GM13977 (cell line): ENCODE data around the gene CCIN.

Source experiments
- DNase-seq: peaks from one replicate; pipeline ENCODE4 v3.0.0; 2012; ENCODE audit warnings: low spot score
- in situ Hi-C: fragments of 300-500 bp; cut with MboI; formaldehyde crosslinking; loops from one replicate; pipeline ENCODE4 v1.12.0; 2022; ENCODE audit warnings: low sequenced_read_pairs, low pct_unique_long_range_greater_than_20kb, mixed read lengths, inconsistent platforms; ENCODE audit not compliant: unreplicated experiment
- TF ChIP-seq, protein P1 (sequence below): IDR thresholded peaks from 2 replicates; pipeline ENCODE4 v1.5.1; 2012; ENCODE audit warnings: mild to moderate bottlenecking, control low read depth; ENCODE audit not compliant: insufficient read depth; ENCODE audit errors: extremely low read depth, missing control alignments

The CCIN gene

GRCh38 chr9:36135741-36136271 is 33.4 kb upstream of the CCIN start:
- no peak for DNase-seq
- in situ Hi-C loops, result no loop called here
- TF ChIP-seq, protein P1, sequence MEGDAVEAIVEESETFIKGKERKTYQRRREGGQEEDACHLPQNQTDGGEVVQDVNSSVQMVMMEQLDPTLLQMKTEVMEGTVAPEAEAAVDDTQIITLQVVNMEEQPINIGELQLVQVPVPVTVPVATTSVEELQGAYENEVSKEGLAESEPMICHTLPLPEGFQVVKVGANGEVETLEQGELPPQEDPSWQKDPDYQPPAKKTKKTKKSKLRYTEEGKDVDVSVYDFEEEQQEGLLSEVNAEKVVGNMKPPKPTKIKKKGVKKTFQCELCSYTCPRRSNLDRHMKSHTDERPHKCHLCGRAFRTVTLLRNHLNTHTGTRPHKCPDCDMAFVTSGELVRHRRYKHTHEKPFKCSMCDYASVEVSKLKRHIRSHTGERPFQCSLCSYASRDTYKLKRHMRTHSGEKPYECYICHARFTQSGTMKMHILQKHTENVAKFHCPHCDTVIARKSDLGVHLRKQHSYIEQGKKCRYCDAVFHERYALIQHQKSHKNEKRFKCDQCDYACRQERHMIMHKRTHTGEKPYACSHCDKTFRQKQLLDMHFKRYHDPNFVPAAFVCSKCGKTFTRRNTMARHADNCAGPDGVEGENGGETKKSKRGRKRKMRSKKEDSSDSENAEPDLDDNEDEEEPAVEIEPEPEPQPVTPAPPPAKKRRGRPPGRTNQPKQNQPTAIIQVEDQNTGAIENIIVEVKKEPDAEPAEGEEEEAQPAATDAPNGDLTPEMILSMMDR, result no peak

DNA sequence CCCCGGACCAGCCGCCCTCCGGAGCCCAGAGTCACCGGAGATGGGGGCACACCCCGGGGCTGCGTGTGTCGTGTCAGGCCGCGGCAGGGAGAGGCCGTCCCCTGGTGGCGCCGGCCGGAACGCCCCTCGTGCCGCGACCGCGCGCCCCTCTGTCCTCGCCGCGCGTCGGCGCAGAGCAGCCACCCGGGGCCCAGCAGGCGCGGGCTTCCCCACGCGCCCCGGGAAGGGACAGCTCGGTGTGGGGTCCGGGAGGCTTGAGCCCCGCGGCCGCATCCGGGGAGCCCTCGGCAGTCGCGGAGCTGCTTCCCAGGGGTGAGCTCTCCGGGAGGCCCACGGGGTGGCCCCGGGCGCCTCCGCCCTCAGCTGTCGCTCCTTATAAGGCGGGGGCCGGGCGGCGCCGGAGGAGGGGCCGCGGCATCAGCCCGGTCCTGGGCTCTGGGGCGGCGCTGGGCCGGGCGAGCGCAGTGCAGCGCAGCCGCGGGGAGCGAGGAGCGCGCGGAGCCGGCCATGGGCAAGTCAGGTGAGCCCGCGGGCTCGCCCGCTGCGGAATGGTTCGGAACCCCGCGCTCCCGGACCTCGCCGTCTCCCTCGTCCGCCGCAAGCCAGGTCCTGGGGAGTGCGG is 32.8 kb upstream of the CCIN start, which contains the start of gene GLIPR2:
Gene GLIPR2 (plus strand): TSS at position 462 of the 622 bp plus-strand sequence. CDS start 46 bp downstream, at position 508.
- TF ChIP-seq, protein P1, result peak; percentile 41
- in situ Hi-C loops, result no loop called here
- DNase-seq, result peak; percentile 97

DNA sequence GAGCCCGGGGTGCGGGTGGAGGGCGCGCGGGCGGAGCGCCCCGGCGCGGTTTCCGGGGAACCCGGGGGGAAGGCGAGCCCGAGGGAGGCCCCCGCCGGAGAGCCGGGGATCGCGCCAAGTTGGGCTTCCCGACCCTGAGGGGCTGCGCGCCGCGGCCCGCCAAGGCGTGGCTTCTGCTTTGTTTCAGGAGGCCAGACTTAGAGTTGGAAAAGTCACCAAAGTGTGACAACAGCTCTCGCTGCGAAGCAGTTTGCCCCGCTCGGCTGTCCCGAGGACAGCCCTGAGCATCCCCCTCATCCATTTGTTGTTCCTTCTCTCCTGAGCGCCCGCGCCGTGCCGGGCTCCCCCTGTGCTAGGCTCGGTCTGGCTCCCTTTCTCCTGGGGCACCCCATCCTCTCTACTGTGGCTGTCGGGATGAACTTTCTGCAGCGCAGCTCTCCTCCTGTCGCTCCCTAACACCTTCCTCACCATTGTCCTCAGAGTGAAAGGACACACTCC is 32.2 kb upstream of the CCIN start:
- no peak for DNase-seq
- in situ Hi-C loops, result no loop called here
- TF ChIP-seq, protein P1, result no peak

- no peak for DNase-seq
- in situ Hi-C loops, result no loop called here
- TF ChIP-seq, protein P1, result no peak
Measured at GRCh38 chr9:36137392-36138004, 31.7 kb upstream of the CCIN start.

GRCh38 chr9:36138496-36138895 is 30.7 kb upstream of the CCIN start:
- in situ Hi-C loops, result no loop called here
- TF ChIP-seq, protein P1, result no peak
- no peak for DNase-seq

DNA sequence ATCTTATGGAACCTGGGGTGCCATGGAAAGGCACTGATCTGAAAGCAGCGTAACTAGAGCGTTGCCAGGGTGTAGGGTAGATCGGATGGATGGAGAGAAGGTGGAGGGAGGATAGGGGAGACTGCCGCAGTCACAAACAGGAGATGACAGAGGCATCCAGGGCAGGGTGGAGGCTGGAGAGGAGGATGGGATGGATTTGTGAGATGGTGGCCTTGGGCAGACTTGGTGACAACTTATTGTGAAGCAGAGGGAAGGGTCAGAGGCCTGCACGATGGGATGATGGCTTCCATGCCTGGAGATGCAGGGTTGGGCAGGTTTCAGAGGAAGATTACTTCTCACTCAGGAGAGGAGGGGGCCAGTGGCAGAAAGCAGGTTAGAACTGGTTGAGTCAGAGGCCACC is 30.3 kb upstream of the CCIN start:
- in situ Hi-C loops, result no loop called here
- TF ChIP-seq, protein P1, result no peak

More for the DNA sequence above, 30.3 kb upstream of the CCIN start:
- DNase-seq, result no peak
